ENCODE measurements around the gene SLC11A1. TPM values are rescaled to one million over a fixed set of nuclear protein-coding genes. Genes with fewer than 3 reads are reported as not detected.

The SLC11A1 gene
- total RNA-seq, 1 donor from 2014 or later, result 0.34 TPM

DNA sequence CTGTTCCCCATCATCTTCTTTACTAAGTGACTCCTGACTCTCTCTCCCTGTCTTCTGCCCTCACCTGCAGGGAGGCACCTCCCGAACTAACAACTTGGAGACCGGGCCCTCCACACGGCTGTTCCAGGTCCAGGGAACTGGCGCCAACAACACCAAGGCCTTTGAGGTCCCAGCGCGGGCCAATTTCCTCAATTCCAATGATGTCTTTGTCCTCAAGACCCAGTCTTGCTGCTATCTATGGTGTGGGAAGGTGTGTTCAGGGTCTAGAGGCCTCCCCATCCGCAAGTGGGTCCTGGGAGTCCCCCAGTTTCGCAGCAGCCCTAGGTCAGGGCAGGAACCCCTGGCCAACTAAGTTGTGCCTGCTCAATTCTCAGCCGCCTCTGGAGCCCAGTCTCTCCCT is 52.4 kb downstream of the SLC11A1 start:
- Mint-ChIP-seq H3K4me3 (ENCODE audit: low read depth) (no peak overlapping the region), H3K36me3 (ENCODE audit: insufficient read depth) (peaks cover 28% of the 10 kb centered on the region), H3K27me3 (no peaks in the 10 kb centered on the region), H3K4me1 (ENCODE audit: low read depth) (no peaks in the 10 kb centered on the region), H3K27ac (peak overlapping the region; percentile 15), H3K9me3 (ENCODE audit: low read depth) (no peaks in the 10 kb centered on the region)
- TF ChIP-seq, protein P1, sequence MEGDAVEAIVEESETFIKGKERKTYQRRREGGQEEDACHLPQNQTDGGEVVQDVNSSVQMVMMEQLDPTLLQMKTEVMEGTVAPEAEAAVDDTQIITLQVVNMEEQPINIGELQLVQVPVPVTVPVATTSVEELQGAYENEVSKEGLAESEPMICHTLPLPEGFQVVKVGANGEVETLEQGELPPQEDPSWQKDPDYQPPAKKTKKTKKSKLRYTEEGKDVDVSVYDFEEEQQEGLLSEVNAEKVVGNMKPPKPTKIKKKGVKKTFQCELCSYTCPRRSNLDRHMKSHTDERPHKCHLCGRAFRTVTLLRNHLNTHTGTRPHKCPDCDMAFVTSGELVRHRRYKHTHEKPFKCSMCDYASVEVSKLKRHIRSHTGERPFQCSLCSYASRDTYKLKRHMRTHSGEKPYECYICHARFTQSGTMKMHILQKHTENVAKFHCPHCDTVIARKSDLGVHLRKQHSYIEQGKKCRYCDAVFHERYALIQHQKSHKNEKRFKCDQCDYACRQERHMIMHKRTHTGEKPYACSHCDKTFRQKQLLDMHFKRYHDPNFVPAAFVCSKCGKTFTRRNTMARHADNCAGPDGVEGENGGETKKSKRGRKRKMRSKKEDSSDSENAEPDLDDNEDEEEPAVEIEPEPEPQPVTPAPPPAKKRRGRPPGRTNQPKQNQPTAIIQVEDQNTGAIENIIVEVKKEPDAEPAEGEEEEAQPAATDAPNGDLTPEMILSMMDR (IDR thresholded peaks at IDR 0.05; ENCODE audit: unreplicated experiment), result no peak
- DNase-seq (ENCODE audit: low spot score, unreplicated experiment), result no peak

DNA sequence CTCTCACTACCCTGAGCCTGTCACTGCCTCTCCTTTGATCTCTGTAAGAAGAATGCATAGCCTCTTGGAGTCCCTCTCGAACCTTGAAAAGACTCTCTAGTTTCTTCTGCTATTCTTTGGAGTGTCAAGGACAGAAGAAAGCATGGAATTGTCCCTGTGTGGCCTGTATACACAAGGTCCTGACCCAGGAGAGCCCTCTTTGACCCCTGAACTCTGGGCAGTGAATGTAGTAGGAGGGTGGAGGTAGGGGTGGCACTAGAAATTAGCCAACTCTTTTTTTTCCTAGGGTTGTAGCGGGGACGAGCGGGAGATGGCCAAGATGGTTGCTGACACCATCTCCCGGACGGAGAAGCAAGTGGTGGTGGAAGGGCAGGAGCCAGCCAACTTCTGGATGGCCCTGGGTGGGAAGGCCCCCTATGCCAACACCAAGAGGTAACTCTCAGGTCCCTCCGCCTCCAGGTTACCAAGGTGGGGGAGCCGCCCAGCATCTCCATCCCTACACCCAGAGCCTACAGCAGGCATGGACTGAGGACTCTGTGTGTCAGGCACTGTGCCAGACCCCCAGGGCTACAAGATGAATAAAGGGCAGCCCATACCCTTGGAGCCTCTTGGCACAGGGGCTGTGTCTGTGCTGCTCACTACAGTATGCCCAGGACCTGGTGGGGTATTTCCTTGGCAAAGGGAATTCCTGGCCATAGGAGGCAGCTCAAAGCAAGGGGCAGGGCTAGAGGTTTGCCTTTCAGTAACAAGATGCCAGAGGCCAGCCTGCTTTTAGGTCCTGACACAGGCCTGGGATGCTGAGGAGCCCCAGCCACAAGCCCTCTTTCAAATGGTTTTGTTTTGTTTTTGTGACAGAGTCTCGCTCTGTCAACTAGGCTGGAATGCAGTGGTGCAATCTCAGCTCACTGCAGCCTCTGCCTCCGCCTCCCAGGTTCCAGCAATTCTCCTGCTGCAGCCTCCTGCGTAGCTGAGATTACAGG is 53.2 kb downstream of the SLC11A1 start:
- no peaks in the 10 kb centered on the region for H3K27me3 Mint-ChIP-seq
- no peaks in the 10 kb centered on the region for H3K4me1 Mint-ChIP-seq (ENCODE audit: low read depth)
- H3K36me3 Mint-ChIP-seq (ENCODE audit: insufficient read depth), result peaks cover 30% of the 10 kb centered on the region
- H3K4me3 Mint-ChIP-seq (ENCODE audit: low read depth), result no peak overlapping the region
- no peak for DNase-seq (ENCODE audit: low spot score, unreplicated experiment)
- H3K27ac Mint-ChIP-seq, result peak overlapping the region; percentile 15
- TF ChIP-seq, protein P1 (IDR thresholded peaks at IDR 0.05; ENCODE audit: unreplicated experiment), result no peak
- no peaks in the 10 kb centered on the region for H3K9me3 Mint-ChIP-seq (ENCODE audit: low read depth)

DNA sequence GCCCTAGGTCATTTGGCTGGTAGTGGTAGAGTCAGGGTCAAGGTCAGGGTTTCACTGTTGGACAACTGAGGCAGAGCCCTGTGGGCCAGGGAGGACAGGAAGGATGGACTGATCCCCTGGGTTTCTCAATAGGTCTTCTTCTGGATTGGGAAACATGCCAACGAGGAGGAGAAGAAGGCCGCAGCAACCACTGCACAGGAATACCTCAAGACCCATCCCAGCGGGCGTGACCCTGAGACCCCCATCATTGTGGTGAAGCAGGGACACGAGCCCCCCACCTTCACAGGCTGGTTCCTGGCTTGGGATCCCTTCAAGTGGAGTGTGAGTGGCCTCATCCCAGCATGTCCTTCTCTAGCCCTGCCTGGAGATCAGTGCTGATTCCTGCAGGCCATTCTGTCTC is 54.9 kb downstream of the SLC11A1 start:
- Mint-ChIP-seq H3K27ac (no peak overlapping the region), H3K9me3 (ENCODE audit: low read depth) (no peaks in the 10 kb centered on the region), H3K4me1 (ENCODE audit: low read depth) (no peaks in the 10 kb centered on the region), H3K36me3 (ENCODE audit: insufficient read depth) (peaks cover 33% of the 10 kb centered on the region), H3K4me3 (ENCODE audit: low read depth) (no peak overlapping the region), H3K27me3 (no peaks in the 10 kb centered on the region)
- TF ChIP-seq, protein P1 (IDR thresholded peaks at IDR 0.05; ENCODE audit: unreplicated experiment), result no peak
- DNase-seq (ENCODE audit: low spot score, unreplicated experiment), result no peak

DNA sequence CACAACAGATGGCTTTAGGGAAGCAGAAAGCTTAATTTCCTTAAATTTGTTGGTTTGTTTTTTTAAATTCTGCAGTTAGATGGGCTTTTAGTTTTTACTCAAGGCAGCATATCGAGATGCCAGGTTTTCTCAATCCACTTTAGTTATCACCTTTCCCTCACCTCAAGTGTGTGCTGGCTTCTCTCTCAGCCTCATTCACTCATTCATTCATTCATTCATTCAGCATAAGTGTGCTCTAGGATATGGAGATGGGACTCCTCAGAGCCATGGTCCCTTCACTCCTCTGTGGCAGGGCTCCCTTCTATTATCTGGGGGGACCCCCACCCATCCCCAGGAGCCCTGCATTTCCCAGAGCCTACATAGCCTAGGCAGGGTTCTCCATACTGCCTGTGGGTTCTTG is 55.9 kb downstream of the SLC11A1 start:
- no peak overlapping the region for H3K27ac Mint-ChIP-seq
- no peak for DNase-seq (ENCODE audit: low spot score, unreplicated experiment)
- TF ChIP-seq, protein P1 (IDR thresholded peaks at IDR 0.05; ENCODE audit: unreplicated experiment), result no peak
- no peaks in the 10 kb centered on the region for H3K9me3 Mint-ChIP-seq (ENCODE audit: low read depth)
- no peaks in the 10 kb centered on the region for H3K4me1 Mint-ChIP-seq (ENCODE audit: low read depth)
- peaks cover 38% of the 10 kb centered on the region for H3K36me3 Mint-ChIP-seq (ENCODE audit: insufficient read depth)
- no peak overlapping the region for H3K4me3 Mint-ChIP-seq (ENCODE audit: low read depth)
- H3K27me3 Mint-ChIP-seq, result no peaks in the 10 kb centered on the region

DNA sequence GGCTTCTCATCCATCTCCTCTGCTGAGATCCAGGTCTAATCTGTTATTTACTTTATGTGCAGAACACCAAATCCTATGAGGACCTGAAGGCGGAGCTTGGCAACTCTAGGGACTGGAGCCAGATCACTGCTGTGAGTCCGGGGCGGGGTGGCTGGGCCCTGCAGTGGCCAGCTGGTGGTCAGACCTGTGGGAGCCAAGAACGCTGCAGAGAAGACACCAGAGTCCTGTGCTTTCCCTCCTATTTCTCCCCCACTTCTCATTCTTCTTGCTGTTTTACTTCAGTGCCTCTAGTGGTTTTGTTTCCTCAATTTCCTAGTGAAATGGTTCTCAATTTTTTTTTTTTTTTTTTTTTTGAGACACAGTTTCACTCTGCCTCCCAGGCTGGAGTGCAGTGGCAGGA is 56.5 kb downstream of the SLC11A1 start:
- no peaks in the 10 kb centered on the region for H3K4me1 Mint-ChIP-seq (ENCODE audit: low read depth)
- no peaks in the 10 kb centered on the region for H3K9me3 Mint-ChIP-seq (ENCODE audit: low read depth)
- TF ChIP-seq, protein P1 (IDR thresholded peaks at IDR 0.05; ENCODE audit: unreplicated experiment), result no peak
- no peaks in the 10 kb centered on the region for H3K27me3 Mint-ChIP-seq
- H3K4me3 Mint-ChIP-seq (ENCODE audit: low read depth), result no peak overlapping the region
- no peak overlapping the region for H3K27ac Mint-ChIP-seq
- H3K36me3 Mint-ChIP-seq (ENCODE audit: insufficient read depth), result peaks cover 38% of the 10 kb centered on the region
- no peak for DNase-seq (ENCODE audit: low spot score, unreplicated experiment)

All from progenitor cell of endocrine pancreas (in vitro differentiated cells).